Measurements from ENCODE around the gene STIL.
"Not testable (repeated sequence)": the region's sequence is repeated elsewhere in the genome, so short reads cannot be mapped to it uniquely, and the experiment has no call there.

Gene STIL

DNA sequence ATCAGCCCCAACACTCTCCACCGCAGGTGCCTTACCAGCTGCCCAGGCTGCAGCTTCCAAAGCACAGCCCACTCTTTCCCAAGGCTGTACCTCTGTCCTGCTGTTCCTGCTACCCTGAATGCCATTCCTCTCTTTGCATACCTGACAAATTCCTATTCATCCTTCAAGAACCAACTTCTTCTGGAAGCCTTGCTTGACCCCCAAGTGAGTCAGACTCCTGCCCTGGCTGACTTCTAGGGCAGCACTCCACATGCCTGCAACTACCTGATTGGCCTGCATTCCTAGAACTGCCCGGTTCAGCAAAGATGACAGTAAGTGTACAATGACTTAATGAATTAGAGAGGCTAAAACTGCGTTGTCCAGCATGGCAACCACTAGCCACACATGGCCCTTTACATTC lies 103.3 kb downstream of the STIL start:
- H3K4me3 ChIP-seq (ENCODE audit: low read length), result no peak overlapping the region
- DNase-seq (ENCODE audit: low read depth), result no peak
- TF ChIP-seq, protein P1, sequence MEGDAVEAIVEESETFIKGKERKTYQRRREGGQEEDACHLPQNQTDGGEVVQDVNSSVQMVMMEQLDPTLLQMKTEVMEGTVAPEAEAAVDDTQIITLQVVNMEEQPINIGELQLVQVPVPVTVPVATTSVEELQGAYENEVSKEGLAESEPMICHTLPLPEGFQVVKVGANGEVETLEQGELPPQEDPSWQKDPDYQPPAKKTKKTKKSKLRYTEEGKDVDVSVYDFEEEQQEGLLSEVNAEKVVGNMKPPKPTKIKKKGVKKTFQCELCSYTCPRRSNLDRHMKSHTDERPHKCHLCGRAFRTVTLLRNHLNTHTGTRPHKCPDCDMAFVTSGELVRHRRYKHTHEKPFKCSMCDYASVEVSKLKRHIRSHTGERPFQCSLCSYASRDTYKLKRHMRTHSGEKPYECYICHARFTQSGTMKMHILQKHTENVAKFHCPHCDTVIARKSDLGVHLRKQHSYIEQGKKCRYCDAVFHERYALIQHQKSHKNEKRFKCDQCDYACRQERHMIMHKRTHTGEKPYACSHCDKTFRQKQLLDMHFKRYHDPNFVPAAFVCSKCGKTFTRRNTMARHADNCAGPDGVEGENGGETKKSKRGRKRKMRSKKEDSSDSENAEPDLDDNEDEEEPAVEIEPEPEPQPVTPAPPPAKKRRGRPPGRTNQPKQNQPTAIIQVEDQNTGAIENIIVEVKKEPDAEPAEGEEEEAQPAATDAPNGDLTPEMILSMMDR (conservative IDR thresholded peaks at IDR 0.05; ENCODE audit: low read depth, low read length), result no peak

DNA sequence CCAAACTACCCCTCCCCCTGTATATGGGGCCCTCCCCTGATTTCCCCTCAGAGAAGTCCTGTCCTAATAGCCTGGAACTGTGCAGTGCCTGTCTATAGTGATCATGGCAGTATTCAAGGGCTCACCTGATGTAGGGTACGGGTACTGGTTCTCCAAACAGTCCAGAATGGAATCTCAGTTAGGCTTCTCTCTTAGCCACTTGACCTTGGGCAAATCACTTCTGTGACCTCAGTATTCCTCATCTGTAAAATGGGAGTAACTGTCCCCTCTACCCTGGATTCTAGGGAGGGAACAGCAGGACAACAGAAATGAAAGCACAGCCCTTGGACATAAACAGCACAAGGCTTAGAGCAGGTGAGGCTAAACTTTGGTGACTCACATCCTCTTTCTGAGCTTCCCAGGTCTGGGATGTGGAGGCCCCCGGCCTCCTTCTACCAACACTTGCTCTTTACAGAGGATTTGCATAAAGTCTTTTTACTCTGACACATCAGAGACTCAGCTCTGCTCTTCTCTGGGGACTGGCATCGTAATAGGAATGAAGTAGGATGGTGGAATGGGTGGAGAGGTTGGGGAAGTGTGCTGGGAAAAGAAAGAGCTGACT lies 104.1 kb downstream of the STIL start:
- TF ChIP-seq, protein P1 (conservative IDR thresholded peaks at IDR 0.05; ENCODE audit: low read depth, low read length), result no peak
- H3K4me3 ChIP-seq (ENCODE audit: low read length), result no peak overlapping the region
- DNase-seq (ENCODE audit: low read depth), result no peak

DNA sequence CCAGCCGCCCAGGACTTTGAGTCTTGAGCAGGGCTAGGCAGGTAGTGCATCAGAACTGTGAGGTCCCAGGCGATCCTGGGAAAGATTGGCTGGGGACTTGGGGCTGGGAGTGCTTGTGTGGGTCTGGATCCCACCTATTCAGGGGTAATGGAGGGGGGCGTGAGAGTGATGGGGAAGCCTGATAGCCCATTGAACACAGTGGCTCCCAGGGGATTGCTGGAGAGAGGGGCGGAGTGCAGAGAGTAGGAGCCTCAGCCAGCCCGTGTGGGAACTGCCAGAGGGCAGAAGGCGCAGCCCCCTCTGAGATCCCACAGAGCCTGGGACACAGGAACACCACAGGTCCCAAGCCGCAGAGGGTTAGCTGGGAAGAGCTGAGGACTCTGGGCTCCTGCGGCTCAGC lies 104.9 kb downstream of the STIL start:
- no peak for DNase-seq (ENCODE audit: low read depth)
- TF ChIP-seq, protein P1 (conservative IDR thresholded peaks at IDR 0.05; ENCODE audit: low read depth, low read length), result no peak
- H3K4me3 ChIP-seq (ENCODE audit: low read length), result no peak overlapping the region

DNA sequence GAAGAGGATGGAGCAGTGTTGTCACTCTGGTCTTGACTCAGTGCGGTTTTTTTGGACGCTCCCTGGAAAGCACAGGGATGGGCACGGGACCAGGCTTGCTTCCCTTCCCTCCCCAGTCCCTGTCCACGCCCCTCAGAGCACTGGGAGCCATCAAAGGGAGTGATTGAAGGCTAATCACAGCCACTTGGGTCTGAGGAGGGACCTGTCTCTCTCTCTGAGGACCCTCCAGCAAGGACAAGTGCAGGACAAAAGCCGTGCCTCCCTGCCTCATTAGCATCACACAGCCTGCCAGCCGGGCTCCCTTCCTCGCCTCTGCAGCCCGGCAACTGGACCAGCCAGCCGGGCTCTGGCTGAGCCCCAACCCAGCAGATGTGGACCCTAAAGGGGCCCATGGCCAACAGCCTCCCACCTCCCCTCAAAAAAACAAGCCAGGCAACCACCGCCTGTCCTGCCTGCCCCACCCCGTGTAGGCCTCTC lies 105.5 kb downstream of the STIL start:
- TF ChIP-seq, protein P1 (conservative IDR thresholded peaks at IDR 0.05; ENCODE audit: low read depth, low read length), result no peak
- H3K4me3 ChIP-seq (ENCODE audit: low read length), result no peak overlapping the region
- DNase-seq (ENCODE audit: low read depth), result no peak

DNA sequence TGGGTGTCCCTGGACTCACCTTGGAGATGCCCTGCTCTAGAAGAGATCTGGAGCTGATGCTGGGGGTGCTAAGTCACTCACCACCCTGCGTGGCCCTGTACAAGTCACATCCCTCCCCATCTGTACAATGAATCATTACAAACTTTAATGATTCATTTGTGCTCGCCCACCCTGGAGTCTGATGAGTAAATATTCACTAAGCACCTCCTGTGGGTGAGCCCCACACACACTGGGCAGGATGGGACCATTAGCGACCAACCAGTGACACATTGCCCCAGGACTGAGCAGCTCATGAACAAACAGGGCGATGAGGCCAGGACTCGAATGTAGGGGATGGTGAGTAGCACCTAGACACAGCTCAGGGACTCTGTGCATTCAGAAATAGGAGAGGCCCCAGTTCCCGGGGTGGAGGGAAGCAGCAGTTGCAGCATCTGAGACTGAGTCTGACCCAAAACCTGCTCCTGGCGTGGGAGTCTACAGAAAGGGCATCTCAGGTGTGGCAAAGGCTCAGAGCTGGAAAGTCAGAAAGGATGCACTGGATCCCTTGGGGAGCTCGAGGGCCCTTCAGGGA lies 106.1 kb downstream of the STIL start:
- TF ChIP-seq, protein P1 (conservative IDR thresholded peaks at IDR 0.05; ENCODE audit: low read depth, low read length), result no peak
- no peak overlapping the region for H3K4me3 ChIP-seq (ENCODE audit: low read length)
- DNase-seq (ENCODE audit: low read depth), result no peak

DNA sequence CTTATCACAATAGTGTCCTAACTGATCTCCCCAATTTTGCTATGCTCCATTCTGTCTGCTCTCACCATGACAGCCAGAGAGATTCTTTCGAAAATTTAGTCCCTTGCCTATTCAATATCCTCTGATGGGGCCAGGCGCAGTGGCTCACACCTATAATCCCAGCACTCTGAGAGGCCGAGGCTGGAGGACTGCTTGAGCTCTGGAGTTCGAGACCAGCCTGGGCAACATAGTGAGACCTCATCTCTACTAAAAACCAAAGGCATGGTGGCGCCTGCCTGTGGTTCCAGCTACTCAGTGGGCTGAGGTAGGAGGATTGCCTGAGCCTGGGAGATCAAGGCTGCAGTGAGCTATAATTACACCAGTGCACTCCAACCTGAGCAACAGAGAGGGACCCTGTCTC lies 108.0 kb downstream of the STIL start:
- DNase-seq (ENCODE audit: low read depth), result no peak
- TF ChIP-seq, protein P1 (conservative IDR thresholded peaks at IDR 0.05; ENCODE audit: low read depth, low read length), result no peak

DNA sequence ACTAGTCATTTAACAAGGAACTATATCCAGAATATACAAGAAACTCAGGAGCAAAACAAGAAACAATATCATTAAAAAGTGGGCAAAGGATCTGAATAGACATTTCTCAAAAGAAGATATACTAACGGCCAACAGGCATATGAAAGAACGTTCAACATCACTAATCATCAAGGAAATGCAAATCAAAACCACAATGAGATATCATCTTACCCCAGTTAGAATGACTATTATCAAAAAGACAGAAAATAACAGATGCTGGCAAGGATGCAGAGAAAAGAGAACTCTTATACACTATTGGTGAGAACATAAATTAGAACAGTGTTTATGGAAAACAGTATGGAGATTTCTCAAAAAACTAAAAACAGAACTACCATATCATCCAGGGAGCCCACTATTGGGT lies 110.4 kb downstream of the STIL start:
- H3K4me3 ChIP-seq (ENCODE audit: low read length); DNase-seq (ENCODE audit: low read depth): not testable (repeated sequence)

More for the DNA sequence above, 108.0 kb downstream of the STIL start:
- H3K4me3 ChIP-seq (ENCODE audit: low read length), result no peak overlapping the region

All from retinal pigment epithelial cell (primary cell).